Kidney (tissue), 14 donors: ENCODE measurements around the gene MLLT6. TPM values are rescaled to one million over a fixed set of nuclear protein-coding genes. Genes with fewer than 3 reads are reported as not detected.

Experiments
- DNase-seq, 5 donors: peaks; one replicate each; pipeline ENCODE4 v3.0.0-alpha.2; 2013 to 2020
- FAIRE-seq: peaks from 2 replicates; lab custom pipeline; 2012; peaks lifted over from hg19 to GRCh38; lab: Jason Lieb, UNC
- H3K27ac ChIP-seq, 2 donors: one replicate each; pipeline ENCODE4 v1.7.0; 2013; ENCODE audit warnings: low read depth in 2 of 2, low read length in 2 of 2, inconsistent platforms in 1 of 2
- H3K27me3 ChIP-seq: one replicate; pipeline ENCODE4 v1.7.1; 2013; ENCODE audit warnings: low read length, inconsistent platforms; ENCODE audit not compliant: control insufficient read depth, insufficient read depth
- H3K36me3 ChIP-seq, 3 donors: one replicate each; pipeline versions ENCODE4 v1.7.0 to v1.7.1; 2013; ENCODE audit warnings: low read length in 3 of 3, control low read depth in 1 of 3, inconsistent platforms in 1 of 3; ENCODE audit not compliant: insufficient read depth in 3 of 3, control insufficient read depth in 2 of 3
- H3K4me1 ChIP-seq, 3 donors: one replicate each; pipeline versions ENCODE4 v1.7.0 to v1.7.1; 2013; ENCODE audit warnings: low read length in 3 of 3, inconsistent platforms in 1 of 3, low read depth in 1 of 3; ENCODE audit not compliant: control insufficient read depth in 2 of 3, insufficient read depth in 2 of 3
- H3K4me3 ChIP-seq, 3 donors: one replicate each; pipeline versions ENCODE4 v1.7.0 to v1.8.1; 2013; ENCODE audit warnings: low read length in 3 of 3, control low read depth in 1 of 3, inconsistent platforms in 1 of 3
- H3K9ac ChIP-seq, 3 donors: one replicate each; pipeline versions ENCODE4 v1.7.0 to v1.7.1; 2013; ENCODE audit warnings: low read length in 3 of 3, control low read depth in 1 of 3, inconsistent platforms in 1 of 3
- H3K9me3 ChIP-seq, 3 donors: one replicate each; pipeline versions ENCODE4 v1.7.0 to v1.7.1; 2013; ENCODE audit warnings: low read length in 3 of 3, control low read depth in 1 of 3, inconsistent platforms in 1 of 3; ENCODE audit not compliant: control insufficient read depth in 2 of 3, insufficient read depth in 1 of 3
- CTCF ChIP-seq: IDR thresholded peaks from 3 replicates; pipeline ENCODE4 v1.5.1; 2012; ENCODE audit warnings: mild to moderate bottlenecking, moderate library complexity, borderline replicate concordance; ENCODE audit not compliant: insufficient read depth; ENCODE audit errors: extremely low read depth
- intact Hi-C: fragments of 100-400 bp; cut with DNase I; formaldehyde crosslinking; loops from one replicate; pipeline ENCODE4 v1.11.1; 2022
- polyA plus RNA-seq: library from polyadenylated mRNA; stranded (reverse); fragments of 350-450 nt; fragmentation: Illumina TruSeq; extraction: RNeasy Lipid Tissue Mini Kit (QIAGEN cat#74804); gene quantifications from one replicate; pipeline ENCODE4 v1.2.3, GENCODE V29; 2014; ENCODE audit warnings: low read depth, low replicate concordance; ENCODE audit not compliant: insufficient read depth
- total RNA-seq: library from RNA; stranded (reverse); fragmentation: NEBNext Ultra II Directional; extraction: Animal tissue kit (Norgen Biotek cat#: 25700); gene quantifications from one replicate; pipeline ENCODE4 v1.2.1, GENCODE V29; 2021
- donor health status: control.
- donor health status: control.
- donor health status: control.
- donor health status: control.
- donor health status: control.
- donor health status: DM: yes; HTN: yes; CAD: no.
- donor health status: Normal renal cell carcinoma (clear cell type).

The MLLT6 gene
- total and polyA plus RNA-seq, 2 donors from 2014 or later, result 34.3 to 199 TPM

DNA sequence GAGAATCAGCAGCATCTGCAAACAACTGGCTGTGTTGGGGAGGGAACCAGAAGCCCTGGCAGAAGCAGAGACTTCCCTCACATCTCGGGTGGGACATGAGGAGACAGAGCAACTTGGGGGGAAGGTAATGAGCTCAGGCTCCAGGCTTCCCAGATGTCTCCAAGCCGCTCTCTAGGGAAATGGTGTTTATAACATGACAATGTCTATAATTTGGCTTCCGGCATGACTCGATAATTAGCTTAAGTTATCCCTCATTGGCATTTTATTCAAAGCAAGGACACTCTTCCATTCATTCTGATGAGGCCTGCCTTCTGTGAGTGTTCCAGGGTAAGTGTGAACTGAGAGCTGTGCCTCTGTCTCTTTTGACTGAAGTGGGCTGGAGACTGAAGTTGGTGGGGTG lies 14.7 kb upstream of the MLLT6 start:
- FAIRE-seq (no peak), DNase-seq (no peak)
- intact Hi-C loops, result no loop called here
- no peaks in the 10 kb centered on the region for H3K36me3 ChIP-seq
- no peak for TF ChIP-seq CTCF
- H3K4me1 ChIP-seq, result peaks cover 0 to 8% (median 4%) of the 10 kb centered on the region in 3 donors
- no peak overlapping the region for H3K27ac ChIP-seq
- H3K27me3 ChIP-seq, result no peaks in the 10 kb centered on the region
- no peaks in the 10 kb centered on the region for H3K9me3 ChIP-seq
- H3K4me3 ChIP-seq, result no peak overlapping the region
- no peak overlapping the region for H3K9ac ChIP-seq

- no peak overlapping the region for H3K4me3 ChIP-seq
- peaks cover 0 to 8% (median 4%) of the 10 kb centered on the region in 3 donors for H3K4me1 ChIP-seq
- FAIRE-seq (no peak), DNase-seq (peak in 1 of 5 donors; percentile 45)
- H3K27me3 ChIP-seq, result no peaks in the 10 kb centered on the region
- TF ChIP-seq CTCF, result no peak
- no peaks in the 10 kb centered on the region for H3K9me3 ChIP-seq
- H3K9ac ChIP-seq, result no peak overlapping the region
- no peaks in the 10 kb centered on the region for H3K36me3 ChIP-seq
- intact Hi-C loops, result no loop called here
- no peak overlapping the region for H3K27ac ChIP-seq
Observed at GRCh38 chr17:38691154-38691553, 13.9 kb upstream of the MLLT6 start.

DNA sequence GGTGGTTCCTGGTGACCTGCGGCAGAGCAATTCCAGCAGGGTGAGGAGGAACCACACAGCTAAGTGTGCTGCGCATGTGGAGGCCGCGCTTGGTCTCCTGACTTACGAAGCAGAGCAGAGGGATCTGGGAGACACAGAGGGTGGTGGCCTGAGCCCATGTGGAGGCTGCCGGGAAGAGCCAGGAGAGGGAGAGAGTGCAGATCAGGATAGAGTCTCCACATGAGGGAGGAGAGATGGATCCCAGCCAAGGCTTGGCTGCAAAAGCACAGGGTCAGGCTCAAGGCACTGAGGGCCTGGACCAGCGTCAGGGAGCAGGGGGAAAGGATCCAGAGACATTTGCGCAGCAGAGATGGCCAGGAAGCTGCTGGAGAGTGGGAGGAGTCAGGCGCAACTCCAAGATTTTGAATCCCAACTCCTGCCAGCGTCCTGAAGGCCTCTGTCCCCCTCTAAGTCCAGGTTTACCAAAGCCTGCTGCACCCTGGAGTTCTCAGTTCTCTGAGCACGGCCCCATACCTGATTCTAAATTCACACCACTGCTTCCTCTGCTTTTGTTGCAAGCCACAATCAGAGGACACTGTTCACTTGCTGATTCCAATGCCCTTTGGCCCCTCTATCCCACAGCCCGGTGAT lies 11.3 kb upstream of the MLLT6 start:
- no peak overlapping the region for H3K4me3 ChIP-seq
- no peak overlapping the region for H3K9ac ChIP-seq
- intact Hi-C loops, result no loop called here
- peak overlapping the region; percentile 60 to 63 for H3K27ac ChIP-seq
- H3K36me3 ChIP-seq, result no peaks in the 10 kb centered on the region
- TF ChIP-seq CTCF, result no peak
- FAIRE-seq (no peak), DNase-seq (peak; percentile 47 to 96 (median 52))
- H3K4me1 ChIP-seq, result peaks cover 0 to 9% (median 4%) of the 10 kb centered on the region in 3 donors
- no peaks in the 10 kb centered on the region for H3K9me3 ChIP-seq
- no peaks in the 10 kb centered on the region for H3K27me3 ChIP-seq
